Lung microvascular endothelial cell (primary cell): ENCODE results near the gene EPHB2. TPM values are rescaled to one million over a fixed set of nuclear protein-coding genes. Genes with fewer than 3 reads are reported as not detected.
"Not testable (repeated sequence)": the region's sequence is repeated elsewhere in the genome, so short reads cannot be mapped to it uniquely, and the experiment has no call there.

ENCODE experiments used
- DNase-seq, 2 donors: peaks; one replicate each; pipeline versions ENCODE4 v3.0.0 to v3.0.0-alpha.2; 2010; ENCODE audit warnings: low read depth in 2 of 2
- total RNA-seq: library from RNA; depleted of rRNA; stranded (reverse); fragments of >200 nt; gene quantifications from 2 replicates; pipeline ENCODE4 v1.2.1, GENCODE V29; 2014

The EPHB2 gene
- total RNA-seq, 1 donor from 2014 or later: 18.7 TPM

DNA sequence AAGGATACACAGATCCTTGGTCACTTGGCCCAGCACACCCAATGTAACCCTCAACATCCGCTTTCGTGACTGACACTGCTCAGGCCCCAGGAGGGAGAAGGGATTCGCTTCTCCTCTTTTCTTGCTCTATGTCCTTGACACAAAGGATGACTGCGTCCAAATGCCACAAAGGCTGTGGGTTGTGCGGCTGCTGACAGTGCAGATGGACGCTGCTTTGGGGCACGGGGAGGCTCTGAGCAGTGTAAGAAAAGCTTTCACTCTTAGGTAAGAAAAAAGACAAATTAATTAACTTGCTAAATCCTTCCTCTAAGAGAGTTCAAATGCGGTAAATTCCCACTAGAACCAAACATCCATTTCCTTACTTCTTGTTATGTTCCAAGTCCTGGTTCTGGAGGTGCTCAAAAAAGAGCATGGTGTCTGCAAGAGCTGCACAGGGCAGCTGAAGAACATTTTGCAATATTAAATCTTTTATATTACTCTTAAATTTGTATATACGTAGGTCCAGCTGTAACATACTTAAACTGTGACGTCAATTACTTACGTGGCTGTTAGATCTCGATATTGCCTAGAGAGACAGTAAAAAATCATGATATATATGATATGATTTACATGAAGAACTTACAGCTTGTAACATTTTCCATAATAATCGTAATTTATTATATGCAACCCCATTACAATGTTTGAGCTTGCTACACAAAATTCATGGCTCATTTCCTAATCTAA is 19.4 kb upstream of the EPHB2 start:
- no peak for DNase-seq

DNA sequence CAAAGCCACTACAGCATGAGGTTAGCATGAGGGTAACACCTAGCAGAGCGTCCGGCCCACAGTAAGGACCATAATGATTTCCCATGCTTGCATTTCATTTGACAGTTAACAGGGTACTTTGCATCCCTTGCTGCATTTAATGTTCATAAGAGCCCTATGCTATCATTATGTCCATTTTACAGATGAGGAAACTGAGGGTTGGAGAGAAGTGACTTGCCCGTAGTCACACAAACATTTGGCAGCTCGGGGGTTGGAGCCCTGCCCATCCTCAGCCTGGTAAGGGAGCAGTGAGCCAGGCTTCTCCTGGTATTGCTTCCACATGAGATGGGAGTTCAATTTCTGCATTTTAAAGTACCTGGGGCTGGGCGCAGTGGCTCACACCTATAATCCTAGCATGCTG is 16.5 kb upstream of the EPHB2 start:
- DNase-seq: no peak

DNA sequence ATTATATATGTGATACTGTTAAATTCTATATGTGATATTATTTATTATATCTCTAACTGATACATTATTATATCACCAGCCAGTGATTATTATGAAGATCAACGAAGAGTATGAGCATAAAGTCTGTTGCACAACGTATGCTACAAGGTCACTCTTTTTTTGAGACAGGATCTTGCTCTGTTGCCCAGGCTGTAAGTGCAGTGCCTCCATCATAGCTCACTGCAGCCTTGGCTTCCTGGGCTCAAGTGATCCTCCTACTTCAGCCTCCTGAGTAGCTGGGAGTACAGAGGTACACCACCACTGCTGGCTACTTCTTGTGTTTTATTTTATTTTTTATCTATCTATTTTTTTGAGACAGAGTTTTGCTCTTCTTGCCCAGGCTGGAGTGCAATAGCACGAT is 14.0 kb upstream of the EPHB2 start:
- DNase-seq: no peak

DNA sequence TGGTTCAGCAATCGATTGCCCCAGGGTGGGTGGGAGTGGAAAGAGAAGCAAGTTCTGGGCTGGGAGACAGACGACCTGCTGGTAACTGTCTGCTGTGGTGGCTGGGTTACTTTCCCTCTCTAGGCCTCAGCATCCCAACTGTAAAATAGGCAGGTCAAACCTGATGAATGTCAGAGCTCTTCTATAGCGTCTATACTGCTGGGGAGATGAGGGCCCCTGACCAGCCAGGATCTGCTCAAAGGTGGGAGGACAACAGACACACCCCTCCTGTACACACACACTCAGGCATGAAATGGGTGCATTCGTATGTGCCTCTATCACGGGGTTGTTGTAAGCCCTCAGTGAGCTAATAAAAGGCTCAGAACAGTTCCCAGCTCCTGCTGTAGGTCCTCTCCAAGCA is 12.7 kb upstream of the EPHB2 start:
- no peak for DNase-seq

DNA sequence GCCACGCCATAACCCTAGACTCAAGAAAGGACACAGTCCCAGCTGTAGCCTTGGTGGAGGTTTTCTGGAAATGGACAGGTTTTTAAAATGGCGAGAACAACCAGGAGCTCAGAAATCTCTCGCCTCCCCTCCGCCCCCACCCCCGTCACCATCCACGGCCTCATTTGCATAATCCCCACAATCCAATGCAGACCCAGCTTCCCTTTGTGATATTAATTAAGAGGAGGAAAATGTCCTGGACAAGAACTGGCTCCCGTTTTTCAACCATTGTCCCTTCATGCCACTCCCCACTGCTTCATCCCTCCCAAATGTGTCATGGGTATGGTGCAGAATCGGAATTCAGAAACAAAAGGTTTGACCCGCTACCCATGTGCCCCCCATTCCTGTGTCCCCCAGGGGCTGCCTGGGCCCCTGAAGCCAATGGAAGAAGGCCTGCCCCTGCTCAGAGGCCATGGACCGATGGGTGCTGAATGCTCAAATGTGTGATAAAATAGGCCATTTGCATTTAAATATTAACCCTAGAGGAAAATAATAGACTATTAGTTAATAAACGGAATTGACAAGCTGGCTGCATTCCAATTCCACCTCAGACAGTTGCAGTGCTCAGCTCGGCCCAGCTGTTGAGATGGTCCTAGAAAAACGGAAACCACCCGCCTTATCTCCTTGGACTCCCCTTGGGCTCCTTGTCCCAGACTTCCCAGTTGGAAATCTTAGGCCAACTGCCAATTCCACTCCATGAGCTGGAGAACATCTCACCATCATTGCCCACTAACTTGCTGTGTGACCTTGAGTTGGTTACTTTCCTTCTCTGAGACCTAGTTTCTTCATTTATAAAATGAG is 10.7 kb upstream of the EPHB2 start:
- DNase-seq: peak in 1 of 2 donors; percentile 51

DNA sequence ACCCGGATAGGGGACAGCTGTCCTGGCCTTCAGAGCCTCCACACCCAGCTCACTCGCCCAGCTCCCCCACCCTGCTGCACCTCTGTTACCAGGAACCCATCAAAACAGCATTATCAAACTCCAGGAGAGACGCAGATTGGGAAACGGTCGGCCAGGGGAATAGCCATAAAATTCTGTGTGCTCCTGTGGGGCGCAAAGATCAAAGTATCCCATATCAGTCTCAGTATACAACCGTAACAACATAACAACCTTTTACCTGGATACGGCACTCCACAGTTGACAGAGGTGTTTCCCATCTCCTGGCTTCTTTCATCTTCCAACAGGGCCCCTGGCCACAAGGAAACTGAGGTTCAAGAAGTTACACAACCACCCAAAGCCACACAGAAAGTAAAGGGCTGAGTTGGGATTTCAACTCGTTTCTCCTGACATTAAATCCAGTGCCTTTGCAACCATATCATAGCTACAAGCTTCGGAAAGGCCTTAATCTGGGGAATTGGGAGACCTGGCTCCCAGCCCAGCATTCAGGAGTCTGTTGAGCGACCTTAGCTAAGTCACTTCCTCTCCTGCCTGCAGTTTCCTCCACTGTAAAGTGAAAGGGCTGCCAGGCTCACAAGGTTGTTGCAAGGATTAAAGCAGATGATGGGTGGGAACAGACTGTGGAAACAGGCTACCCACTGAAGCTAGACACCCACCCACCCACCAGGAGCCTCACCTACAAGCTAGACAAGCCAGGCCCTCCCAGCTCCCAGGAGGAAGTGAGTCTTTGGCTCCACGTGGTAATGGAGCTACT is 8.1 kb upstream of the EPHB2 start:
- peak; percentile 84 to 93 for DNase-seq

DNA sequence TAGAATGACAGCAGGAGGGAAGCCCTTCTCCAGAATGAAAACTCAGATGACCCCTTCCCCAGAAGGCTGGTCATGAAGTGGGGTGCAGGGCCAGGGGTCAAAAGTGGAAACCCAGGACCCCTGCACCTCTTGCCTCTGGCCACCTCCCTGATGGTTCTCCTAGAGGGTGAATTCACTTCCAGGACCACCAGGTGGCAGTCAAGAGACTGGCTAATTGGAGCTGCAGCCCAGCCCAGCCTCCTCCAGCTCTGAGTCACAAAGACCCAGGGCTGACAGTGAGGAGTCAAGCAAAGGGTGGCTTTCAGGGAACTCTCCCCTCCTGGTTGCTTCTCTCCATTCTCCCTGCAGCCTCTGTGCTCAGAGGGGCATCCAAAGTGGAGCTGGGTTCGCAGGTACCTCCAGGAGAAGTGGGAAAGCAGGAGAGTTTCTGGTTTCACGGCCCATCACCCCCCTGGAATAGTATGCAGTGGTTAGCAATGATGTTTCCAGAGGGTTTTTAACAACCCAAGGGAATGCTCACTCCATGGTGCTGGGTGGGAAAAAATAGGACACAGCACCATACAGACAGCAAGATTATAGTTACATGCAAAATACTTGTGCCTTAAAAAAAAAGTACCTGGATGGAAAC is 6.1 kb upstream of the EPHB2 start:
- DNase-seq: peak; percentile 87 to 89

DNA sequence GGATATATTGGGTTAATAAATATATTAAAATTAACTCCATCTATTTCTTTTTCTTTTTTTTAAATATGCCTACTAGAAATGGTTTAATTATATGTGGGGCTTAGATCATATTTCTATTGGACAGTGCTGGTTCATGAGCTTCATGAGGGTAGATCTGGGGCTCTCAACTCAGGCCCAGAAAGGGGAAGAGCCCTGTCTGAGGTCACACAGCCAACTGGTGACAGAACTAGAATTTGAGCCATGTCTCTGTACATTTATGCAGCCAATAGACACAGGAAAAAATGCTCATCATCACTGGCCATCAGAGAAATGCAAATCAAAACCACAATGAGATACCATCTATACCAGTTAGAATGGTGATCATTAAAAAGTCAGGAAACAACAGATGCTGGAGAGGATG is 5.1 kb upstream of the EPHB2 start:
- DNase-seq: no peak

DNA sequence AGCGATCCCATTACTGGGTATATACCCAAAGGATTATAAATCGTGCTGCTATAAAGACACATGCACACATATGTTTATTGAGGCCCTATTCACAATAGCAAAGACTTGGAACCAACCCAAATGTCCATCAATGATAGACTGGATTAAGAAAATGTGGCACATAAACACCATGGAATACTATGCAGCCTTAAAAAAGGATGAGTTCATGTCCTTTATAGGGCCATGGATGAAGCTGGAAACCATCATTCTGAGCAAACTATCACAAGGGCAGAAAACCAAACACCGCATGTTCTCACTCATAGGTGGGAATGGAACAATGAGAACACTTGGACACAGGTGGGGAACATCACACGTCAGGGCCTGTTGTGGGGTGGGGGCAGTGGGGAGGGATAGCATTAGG is 4.5 kb upstream of the EPHB2 start:
- DNase-seq: not testable (repeated sequence)

DNA sequence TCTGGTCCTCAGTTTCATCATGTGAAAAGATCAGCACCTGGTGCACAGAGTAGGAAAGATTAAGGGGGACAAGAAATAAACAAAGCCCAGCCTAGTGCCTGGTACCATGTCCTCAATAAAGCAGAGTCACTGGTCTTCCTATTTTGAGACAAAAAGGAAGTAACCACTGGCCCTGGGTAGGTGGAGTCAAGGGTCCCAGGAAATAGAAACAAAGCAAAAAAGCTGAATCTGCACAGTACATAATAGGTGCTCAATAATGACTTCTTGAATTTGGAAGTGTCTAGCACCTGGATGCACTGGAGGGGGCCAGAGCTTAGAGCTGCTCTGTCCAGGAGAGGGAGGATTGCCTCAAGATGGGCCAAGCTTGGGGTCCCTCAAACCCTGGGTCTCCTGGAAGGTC is 1.9 kb upstream of the EPHB2 start:
- DNase-seq: no peak

DNA sequence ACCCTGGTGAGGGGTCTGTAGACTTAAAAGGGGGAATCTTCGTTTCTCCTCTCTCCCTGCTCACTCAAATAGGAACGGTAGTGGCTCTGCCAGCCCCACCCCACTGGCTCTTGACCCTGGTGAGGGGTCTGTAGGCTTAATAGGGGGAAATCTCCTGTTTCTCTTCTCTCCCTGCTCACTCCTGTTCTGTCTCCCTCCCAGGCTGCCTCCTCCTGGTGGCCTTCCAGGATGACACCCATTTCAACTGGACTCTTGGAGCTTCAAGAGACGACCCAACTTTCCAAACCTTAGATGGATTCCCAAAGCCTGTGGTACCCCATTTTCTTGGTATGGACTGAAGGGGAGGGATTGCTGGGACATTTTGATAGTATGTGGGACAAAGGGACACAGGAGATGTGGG is 1.4 kb upstream of the EPHB2 start:
- DNase-seq: peak; percentile 24 to 46

DNA sequence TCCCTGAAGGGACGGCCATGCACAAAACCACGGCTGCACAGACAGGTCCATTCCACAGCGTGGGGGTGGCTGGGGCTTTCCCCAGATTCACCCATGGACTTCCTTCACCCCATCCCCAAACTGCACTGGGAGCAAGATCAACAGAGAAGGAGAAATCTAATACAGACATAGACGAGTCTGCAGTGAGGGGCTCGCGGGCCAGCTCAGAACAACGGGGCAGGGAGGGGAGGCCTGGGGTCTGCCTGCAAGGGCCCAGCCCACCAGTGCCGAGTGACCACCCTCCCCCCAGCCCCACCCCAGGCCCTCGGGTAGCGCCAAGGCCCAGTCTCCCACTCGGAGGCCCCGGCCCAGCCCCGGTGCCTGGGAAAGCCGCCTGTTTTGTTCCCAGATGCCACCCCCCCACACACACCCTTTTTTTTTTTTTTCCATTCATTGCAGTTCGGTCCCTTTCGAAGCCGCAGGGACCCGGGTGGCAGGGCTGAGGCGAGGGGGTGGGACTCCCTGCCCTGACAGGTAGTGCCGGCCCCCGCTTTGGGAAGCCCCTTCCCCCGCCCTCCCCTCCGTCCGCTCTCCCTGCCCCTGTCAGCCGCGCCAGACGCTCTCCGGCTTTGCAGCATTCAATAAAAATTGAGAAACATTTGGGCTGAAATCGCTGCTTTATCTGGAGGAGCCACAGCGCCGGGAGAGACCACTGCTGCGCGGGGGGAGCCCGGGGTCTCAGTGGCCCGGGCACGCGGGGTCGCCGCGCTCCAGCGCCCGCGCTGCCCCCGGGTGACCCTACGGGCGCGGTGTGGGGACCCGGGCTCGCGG is 543 bp upstream of the EPHB2 start:
- DNase-seq: peak; percentile 64 to 74

DNA sequence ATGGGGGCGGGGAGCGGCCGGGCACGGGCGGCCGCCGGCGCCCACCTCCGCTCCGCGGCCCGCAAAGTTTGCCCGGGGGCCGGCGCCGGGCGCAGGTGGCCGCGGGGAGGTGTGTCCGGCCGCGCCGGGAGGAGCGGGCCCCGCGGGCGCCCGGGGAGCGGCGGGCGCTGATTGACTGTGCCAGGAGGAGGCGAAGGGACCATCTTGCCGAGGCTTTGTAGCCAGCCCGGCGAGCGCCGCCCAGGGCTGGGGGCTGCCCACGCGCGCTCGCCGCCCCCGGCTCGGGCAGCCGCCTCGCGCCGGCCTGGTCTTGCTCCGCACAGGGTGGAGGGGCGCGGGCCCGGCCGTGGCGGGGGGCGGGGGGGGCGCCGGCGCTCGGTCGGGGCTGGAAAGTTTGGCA is 432 bp downstream of the EPHB2 start:
- peak in 1 of 2 donors; percentile 16 for DNase-seq

DNA sequence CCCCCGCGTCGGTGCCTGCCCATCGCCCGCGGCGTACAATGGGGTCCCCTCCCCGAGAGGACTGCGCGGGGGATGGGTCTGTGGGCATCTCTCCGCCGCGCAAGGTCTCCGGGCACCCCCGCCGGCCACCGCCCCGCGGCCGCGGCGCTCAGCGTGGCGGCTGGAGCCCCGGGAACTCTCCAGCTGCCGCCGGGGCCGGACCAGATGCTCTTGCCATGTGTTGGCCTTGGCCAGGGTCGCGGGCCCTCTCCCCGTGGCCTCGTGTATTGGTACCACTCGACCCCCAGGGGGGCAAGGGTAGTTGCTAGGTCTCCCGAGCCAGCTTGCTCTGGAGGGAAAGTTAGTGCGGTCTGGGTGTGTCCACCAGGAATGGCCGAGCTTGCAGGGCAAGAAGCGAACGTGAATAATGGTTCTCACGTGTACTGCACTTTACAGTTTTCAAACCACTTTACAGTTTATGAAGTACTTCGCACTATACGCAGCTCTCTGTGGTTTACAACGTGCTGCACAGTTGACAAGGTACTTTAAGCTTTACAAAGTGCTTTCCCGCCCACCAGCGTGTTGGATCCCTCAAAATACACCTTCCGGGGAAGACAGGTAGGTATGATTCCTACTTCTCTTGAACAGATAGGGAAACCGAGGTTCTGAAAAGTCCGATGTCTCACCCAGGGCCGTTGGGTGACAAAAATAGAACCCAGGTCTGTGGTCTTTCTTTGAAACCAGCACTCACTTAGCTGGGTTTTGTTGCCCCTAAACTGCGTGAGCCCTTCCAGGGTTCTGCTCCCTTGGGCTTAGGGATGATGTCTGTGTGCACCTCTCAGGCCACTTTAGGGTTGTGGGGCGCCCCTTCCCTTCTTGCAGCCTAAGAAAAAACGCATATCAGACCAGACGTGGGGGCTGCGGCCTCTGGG is 1.2 kb downstream of the EPHB2 start:
- DNase-seq: peak; percentile 50 to 51

DNA sequence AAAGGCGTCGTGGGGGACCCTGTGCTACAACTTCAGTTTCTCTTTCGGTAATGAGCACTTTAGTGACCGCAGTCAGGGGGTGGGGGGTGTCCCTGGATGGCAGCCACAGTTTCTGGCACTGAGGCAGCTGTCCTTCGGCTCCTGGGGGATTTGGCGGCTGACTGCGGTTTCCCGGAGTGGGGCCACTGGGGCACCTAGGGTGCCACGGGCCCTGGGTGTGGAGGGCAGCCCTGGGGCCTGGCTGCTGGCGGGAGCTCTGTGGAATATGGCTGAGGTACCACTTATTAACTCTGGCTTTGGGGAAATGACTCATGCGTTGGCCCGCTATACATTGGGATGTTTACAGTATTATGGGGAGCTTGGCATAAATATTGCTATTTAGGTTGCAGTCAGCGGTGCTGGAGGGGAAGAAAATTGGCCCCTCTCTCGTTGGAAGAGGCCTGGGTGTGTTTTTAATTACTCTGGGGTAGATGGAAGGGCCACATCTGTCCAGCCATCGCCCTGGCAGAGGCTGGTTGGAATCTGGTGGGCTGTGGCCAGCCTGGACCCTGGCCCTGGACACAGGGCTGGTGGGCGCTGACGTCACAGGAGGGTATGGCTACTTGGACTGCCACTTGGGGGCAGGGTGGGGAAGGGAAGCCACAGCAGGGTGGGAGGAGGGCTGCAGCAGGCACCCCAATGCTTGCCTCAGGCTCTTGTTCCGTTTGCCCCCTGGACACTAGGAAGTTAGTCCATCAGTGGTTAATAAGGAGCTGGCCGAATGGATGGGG is 2.0 kb downstream of the EPHB2 start:
- peak; percentile 42 to 52 for DNase-seq

DNA sequence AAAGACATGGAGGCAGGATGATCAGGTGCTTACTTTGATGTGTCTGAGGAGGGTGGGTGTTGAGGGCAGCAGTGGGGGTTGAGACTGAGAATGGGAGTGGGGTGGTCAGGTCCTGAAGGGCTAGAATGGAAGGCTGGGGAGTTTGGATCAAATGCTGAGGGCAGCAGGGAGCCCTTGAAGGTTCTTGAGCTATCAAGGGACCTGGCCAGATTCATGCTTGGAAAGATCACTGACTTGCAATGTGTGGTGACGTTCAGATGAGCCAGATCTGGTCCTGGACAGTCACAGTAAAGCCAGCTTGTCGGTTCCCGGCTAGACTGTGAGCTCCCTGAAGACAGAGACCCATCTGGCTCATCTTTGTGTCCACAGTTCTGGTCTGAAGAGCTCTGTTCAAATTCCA is 3.8 kb downstream of the EPHB2 start:
- DNase-seq: no peak

DNA sequence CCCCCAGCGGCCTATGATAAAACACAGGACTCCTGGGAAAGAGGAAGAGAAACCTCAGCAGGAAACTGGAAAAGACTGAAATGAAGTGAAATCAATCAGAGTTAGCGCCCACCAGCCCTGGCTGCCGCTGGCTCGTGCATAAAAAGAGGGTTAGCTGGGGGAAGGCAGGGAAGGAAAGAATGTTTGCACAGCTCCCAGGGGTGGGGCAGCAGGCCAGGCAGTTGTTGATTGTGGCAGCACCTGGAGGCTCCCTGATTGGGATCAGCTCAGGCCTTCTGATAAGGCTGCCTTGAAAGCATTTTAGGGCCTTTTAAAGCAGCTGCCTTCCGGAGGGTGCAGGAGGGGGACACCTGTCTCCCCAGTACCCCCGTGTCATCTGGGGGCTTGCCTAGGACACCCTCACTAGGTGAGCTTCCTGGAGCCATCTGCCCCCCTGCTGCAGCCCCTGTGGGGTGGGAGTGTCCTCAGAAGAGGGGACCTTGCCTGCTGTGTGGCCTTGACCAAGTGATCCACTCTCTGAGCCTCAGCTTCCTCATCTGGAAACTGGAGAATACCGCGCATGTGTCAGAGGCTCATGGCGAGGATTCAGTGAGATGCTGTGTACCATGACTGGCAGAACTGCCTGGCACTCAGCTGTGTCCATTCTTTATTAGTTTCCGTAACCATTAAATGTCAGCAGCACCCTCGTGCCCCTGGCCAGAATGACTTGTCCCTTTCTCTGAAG is 6.6 kb downstream of the EPHB2 start:
- DNase-seq: peak in 1 of 2 donors; percentile 44
